K562 (cell line): Measurements from ENCODE around the gene USPL1. TPM values are rescaled to one million over a fixed set of nuclear protein-coding genes. Genes with fewer than 3 reads are reported as not detected.

Source experiments
- CBFA2T3 ChIP-seq: fragments of 450-650 bp; IDR thresholded peaks from 2 replicates; pipeline ENCODE4 v1.6.1; 2017
- CCNT2 ChIP-seq: IDR thresholded peaks from 2 replicates; pipeline ENCODE4 v1.6.1; 2011; ENCODE audit warnings: borderline replicate concordance, low read depth, mild to moderate bottlenecking, moderate library complexity, mixed read lengths, low read length; ENCODE audit not compliant: insufficient read length; ENCODE audit errors: extremely low read depth
- EP400 ChIP-seq: fragments of 450-650 bp; IDR thresholded peaks from 2 replicates; pipeline ENCODE4 v1.6.1; 2017; ENCODE audit warnings: antibody characterized with exemption, mild to moderate bottlenecking, moderate library complexity
- JUN ChIP-seq, 2 experiments: sonication (generic) in 1 of 2; formaldehyde crosslinking in 1 of 2; IDR thresholded peaks; 2 replicates each; pipeline versions ENCODE4 v1.6.1 to v1.8.0; 2012 to 2022; ENCODE audit warnings: borderline replicate concordance in 2 of 2, mild to moderate bottlenecking in 2 of 2, improper control_type of control experiment in 1 of 2, low read depth in 1 of 2, low read length in 1 of 2, missing genetic modification reagents in 1 of 2
- LEF1 ChIP-seq: fragments of 450-650 bp; IDR thresholded peaks from 2 replicates; pipeline ENCODE4 v1.6.1; 2016; ENCODE audit warnings: mild to moderate bottlenecking
- NONO ChIP-seq, 2 experiments: fragments of 200-400 bp in 1 of 2; fragments of 450-650 bp in 1 of 2; formaldehyde crosslinking in 1 of 2; IDR thresholded peaks; 2 replicates each; pipeline ENCODE4 v1.6.1; 2017; ENCODE audit warnings: low read depth in 2 of 2, mild to moderate bottlenecking in 2 of 2, moderate library complexity in 2 of 2, low read length in 1 of 2
- PHF8 ChIP-seq: fragments of 200-600 bp; sonication (generic); IDR thresholded peaks from 2 replicates; pipeline ENCODE4 v1.6.1; 2012; ENCODE audit warnings: mixed run types, mild to moderate bottlenecking, inconsistent platforms, low read length, moderate library complexity, borderline replicate concordance
- PML ChIP-seq: IDR thresholded peaks from 2 replicates; pipeline ENCODE4 v1.6.1; 2012; ENCODE audit warnings: low read length, inconsistent platforms
- POLR2B ChIP-seq: fragments of 450-650 bp; IDR thresholded peaks from 2 replicates; pipeline ENCODE4 v1.6.1; 2018; ENCODE audit warnings: low read depth; ENCODE audit not compliant: partially characterized antibody
- TCFL5 ChIP-seq: fragments of 250-450 bp; sonication (Bioruptor Pico); conservative IDR thresholded peaks from 2 replicates; pipeline ENCODE4 v1.6.1; 2021; ENCODE audit warnings: mild to moderate bottlenecking, moderate library complexity, matching md5 sums
- ZBTB17 ChIP-seq: fragments of 450-650 bp; formaldehyde crosslinking; IDR thresholded peaks from 2 replicates; pipeline ENCODE4 v1.4.0; 2020; ENCODE audit warnings: mild to moderate bottlenecking
- ZNF140 ChIP-seq: fragments of 250-450 bp; sonication (Bioruptor Pico); IDR thresholded peaks from 2 replicates; pipeline ENCODE4 v1.8.0; 2021; ENCODE audit warnings: moderate library complexity, mild to moderate bottlenecking, inconsistent platforms
- ZNF253 ChIP-seq: fragments of 250-450 bp; sonication (Bioruptor Pico); conservative IDR thresholded peaks from 2 replicates; pipeline ENCODE4 v1.6.1; 2021; ENCODE audit warnings: mild to moderate bottlenecking
- polyA plus RNA-seq, 8 experiments: library from polyadenylated mRNA; depleted of rRNA in 4 of 8; stranded (reverse) in 5 of 8; unstranded in 3 of 8; fragments of >200 nt; fragmentation: Nextera tagmentation in 2 of 8; fragmentation: Illumina TruSeq in 1 of 8; extraction: Ambion mirVana in 2 of 8; extraction: Trizol in 1 of 8; gene quantifications; 2 replicates each; pipeline versions ENCODE4 v1.2.1 to v1.2.3, GENCODE V29; 2011 to 2014; ENCODE audit warnings: inconsistent platforms in 1 of 8, missing spikeins in 1 of 8
- total RNA-seq, 7 experiments: library from RNA; depleted of rRNA in 6 of 7; stranded (reverse); fragments of >200 nt in 6 of 7; fragmentation: Illumina TruSeq in 2 of 7; extraction: Trizol in 2 of 7; gene quantifications; 2 replicates each; pipeline versions ENCODE4 v1.2.1 to v1.2.3, GENCODE V29; 2011 to 2021; ENCODE audit warnings: low replicate concordance in 1 of 7
- TF ChIP-seq, protein P1 (sequence below): sonication (generic); formaldehyde crosslinking; IDR thresholded peaks from 2 replicates; pipeline ENCODE4 v1.8.0; 2022; ENCODE audit warnings: mild to moderate bottlenecking, missing genetic modification reagents
- TF ChIP-seq, protein P2 (sequence below): fragments of 450-650 bp; IDR thresholded peaks from 2 replicates; pipeline ENCODE4 v1.6.1; 2016; ENCODE audit warnings: borderline replicate concordance
- TF ChIP-seq, protein P3 (sequence below): fragments of 450-650 bp; IDR thresholded peaks from 2 replicates; pipeline ENCODE4 v1.6.1; 2014; ENCODE audit warnings: low read depth, mild to moderate bottlenecking, moderate library complexity, borderline replicate concordance
- TF ChIP-seq, protein P4 (sequence below), 2 experiments: IDR thresholded peaks; 2 replicates each; pipeline ENCODE4 v1.6.1; 2012; ENCODE audit warnings: improper control_type of control experiment in 2 of 2, low read depth in 2 of 2, low read length in 2 of 2, borderline replicate concordance in 1 of 2
- TF ChIP-seq, protein P5 (sequence below): sonication (generic); formaldehyde crosslinking; IDR thresholded peaks from 2 replicates; pipeline ENCODE4 v1.9.0; 2022; ENCODE audit warnings: mild to moderate bottlenecking, missing genetic modification reagents

The USPL1 gene
- total and polyA plus RNA-seq, 9 of the 15 experiments (the other 6 are each of a cell fraction or from before 2014, with no cell fraction given), result 5.5 to 18.0 (median 12.0) TPM

DNA sequence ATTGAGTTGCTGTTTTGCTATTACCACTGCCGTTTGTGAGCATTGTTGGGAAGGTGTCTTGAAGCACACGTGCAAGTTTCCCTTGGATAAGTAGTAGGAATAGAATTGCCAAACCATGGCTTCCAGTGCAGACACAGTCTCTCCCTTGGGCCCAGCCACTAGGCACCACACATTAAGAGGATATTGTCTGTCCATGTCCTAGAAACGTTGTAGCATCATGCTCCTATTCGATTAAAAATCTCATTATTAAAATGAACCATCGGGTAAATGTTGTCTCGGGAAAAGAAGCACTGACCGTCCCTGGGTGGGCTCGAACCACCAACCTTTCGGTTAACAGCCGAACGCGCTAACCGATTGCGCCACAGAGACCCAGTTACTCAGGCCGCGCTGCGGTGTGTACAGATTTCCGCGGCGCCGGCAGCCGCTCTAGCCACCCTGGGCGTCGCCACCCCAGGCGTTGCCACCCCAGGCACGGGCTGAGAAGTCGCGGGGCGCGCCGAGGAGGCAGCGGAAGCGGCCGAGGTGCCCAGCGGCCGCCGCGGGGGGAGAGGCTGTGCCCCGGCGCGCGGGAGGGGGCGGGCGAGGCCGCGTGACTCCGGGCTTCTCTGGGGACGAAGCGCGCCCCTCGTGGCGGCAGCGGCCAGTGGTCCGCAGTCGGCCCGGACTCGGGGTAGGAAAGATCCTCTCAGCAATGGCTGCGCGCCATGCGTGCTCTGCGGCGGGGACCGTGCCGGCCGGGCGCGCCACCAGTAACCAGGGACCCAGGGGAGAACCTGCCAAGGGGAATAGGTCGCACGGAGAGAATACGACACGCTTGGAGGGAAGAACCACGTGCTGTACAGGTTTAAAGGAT lies 56.2 kb downstream of the USPL1 start (continued):
- TF ChIP-seq, protein P1, sequence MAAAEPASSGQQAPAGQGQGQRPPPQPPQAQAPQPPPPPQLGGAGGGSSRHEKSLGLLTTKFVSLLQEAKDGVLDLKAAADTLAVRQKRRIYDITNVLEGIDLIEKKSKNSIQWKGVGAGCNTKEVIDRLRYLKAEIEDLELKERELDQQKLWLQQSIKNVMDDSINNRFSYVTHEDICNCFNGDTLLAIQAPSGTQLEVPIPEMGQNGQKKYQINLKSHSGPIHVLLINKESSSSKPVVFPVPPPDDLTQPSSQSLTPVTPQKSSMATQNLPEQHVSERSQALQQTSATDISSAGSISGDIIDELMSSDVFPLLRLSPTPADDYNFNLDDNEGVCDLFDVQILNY, result no peak
- TF ChIP-seq CCNT2, result peak; percentile 52
- TF ChIP-seq EP400, result peak; percentile 71; the same call in 1 of the 2 replicates
- no peak for TF ChIP-seq LEF1
- no peak for TF ChIP-seq PML
- TF ChIP-seq CBFA2T3, result no peak
- TF ChIP-seq, protein P2, sequence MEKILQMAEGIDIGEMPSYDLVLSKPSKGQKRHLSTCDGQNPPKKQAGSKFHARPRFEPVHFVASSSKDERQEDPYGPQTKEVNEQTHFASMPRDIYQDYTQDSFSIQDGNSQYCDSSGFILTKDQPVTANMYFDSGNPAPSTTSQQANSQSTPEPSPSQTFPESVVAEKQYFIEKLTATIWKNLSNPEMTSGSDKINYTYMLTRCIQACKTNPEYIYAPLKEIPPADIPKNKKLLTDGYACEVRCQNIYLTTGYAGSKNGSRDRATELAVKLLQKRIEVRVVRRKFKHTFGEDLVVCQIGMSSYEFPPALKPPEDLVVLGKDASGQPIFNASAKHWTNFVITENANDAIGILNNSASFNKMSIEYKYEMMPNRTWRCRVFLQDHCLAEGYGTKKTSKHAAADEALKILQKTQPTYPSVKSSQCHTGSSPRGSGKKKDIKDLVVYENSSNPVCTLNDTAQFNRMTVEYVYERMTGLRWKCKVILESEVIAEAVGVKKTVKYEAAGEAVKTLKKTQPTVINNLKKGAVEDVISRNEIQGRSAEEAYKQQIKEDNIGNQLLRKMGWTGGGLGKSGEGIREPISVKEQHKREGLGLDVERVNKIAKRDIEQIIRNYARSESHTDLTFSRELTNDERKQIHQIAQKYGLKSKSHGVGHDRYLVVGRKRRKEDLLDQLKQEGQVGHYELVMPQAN, result no peak
- TF ChIP-seq NONO (IDR thresholded peaks at IDR 0.05; ENCODE audit: low read depth in 2 of 2, low read length in 1 of 2), result 0 out of 4 replicates have a peak, but pooled peaks have one; percentile 20 to 57
- TF ChIP-seq, protein P3, sequence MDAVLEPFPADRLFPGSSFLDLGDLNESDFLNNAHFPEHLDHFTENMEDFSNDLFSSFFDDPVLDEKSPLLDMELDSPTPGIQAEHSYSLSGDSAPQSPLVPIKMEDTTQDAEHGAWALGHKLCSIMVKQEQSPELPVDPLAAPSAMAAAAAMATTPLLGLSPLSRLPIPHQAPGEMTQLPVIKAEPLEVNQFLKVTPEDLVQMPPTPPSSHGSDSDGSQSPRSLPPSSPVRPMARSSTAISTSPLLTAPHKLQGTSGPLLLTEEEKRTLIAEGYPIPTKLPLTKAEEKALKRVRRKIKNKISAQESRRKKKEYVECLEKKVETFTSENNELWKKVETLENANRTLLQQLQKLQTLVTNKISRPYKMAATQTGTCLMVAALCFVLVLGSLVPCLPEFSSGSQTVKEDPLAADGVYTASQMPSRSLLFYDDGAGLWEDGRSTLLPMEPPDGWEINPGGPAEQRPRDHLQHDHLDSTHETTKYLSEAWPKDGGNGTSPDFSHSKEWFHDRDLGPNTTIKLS, result peak; percentile 45; the same call in 1 of the 2 replicates
- TF ChIP-seq, protein P4, sequence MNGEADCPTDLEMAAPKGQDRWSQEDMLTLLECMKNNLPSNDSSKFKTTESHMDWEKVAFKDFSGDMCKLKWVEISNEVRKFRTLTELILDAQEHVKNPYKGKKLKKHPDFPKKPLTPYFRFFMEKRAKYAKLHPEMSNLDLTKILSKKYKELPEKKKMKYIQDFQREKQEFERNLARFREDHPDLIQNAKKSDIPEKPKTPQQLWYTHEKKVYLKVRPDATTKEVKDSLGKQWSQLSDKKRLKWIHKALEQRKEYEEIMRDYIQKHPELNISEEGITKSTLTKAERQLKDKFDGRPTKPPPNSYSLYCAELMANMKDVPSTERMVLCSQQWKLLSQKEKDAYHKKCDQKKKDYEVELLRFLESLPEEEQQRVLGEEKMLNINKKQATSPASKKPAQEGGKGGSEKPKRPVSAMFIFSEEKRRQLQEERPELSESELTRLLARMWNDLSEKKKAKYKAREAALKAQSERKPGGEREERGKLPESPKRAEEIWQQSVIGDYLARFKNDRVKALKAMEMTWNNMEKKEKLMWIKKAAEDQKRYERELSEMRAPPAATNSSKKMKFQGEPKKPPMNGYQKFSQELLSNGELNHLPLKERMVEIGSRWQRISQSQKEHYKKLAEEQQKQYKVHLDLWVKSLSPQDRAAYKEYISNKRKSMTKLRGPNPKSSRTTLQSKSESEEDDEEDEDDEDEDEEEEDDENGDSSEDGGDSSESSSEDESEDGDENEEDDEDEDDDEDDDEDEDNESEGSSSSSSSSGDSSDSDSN (IDR thresholded peaks at IDR 0.05; ENCODE audit: borderline replicate concordance in 1 of 2, low read depth in 2 of 2, low read length in 2 of 2), result no peak
- TF ChIP-seq POLR2B, result no peak
- peak; percentile 43; the same call in 1 of the 2 replicates for TF ChIP-seq PHF8
- TF ChIP-seq ZBTB17 (CRISPR knock-in tag), result no peak
- TF ChIP-seq TCFL5 (CRISPR knock-in tag), result no peak
- no peak for TF ChIP-seq ZNF140 (CRISPR knock-in tag)
- no peak for TF ChIP-seq JUN (IDR thresholded peaks at IDR 0.05; ENCODE audit: borderline replicate concordance, low read depth, low read length)
- TF ChIP-seq JUN (CRISPR knock-in tag; IDR thresholded peaks at IDR 0.05; ENCODE audit: borderline replicate concordance), result no peak
- TF ChIP-seq ZNF253 (CRISPR knock-in tag), result no peak
- TF ChIP-seq, protein P5, sequence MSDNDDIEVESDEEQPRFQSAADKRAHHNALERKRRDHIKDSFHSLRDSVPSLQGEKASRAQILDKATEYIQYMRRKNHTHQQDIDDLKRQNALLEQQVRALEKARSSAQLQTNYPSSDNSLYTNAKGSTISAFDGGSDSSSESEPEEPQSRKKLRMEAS, result peak; percentile 93
